ENCODE results near the gene MLLT3.
"Not testable (repeated sequence)": the region's sequence is repeated elsewhere in the genome, so short reads cannot be mapped to it uniquely, and the experiment has no call there.

MLLT3 gene

GRCh38 chr9:20593537-20593936 is 28.8 kb downstream of the MLLT3 start:
- peak; percentile 63 for FAIRE-seq

- no peak for FAIRE-seq
Measured at GRCh38 chr9:20593105-20593504, 29.2 kb downstream of the MLLT3 start.

GRCh38 chr9:20592673-20593072 is 29.6 kb downstream of the MLLT3 start:
- FAIRE-seq: peak; percentile 91

GRCh38 chr9:20591223-20591622 is 31.1 kb downstream of the MLLT3 start:
- no peak for FAIRE-seq

- FAIRE-seq: no peak
Measured at GRCh38 chr9:20584968-20585643, 37.2 kb downstream of the MLLT3 start.

GRCh38 chr9:20583088-20583487 is 39.2 kb downstream of the MLLT3 start:
- FAIRE-seq: not testable (repeated sequence)

GRCh38 chr9:20582150-20582549 is 40.1 kb downstream of the MLLT3 start:
- no peak for FAIRE-seq

GRCh38 chr9:20580673-20581072 is 41.6 kb downstream of the MLLT3 start:
- FAIRE-seq: no peak

- FAIRE-seq: no peak
Measured at GRCh38 chr9:20579524-20580314, 42.6 kb downstream of the MLLT3 start.

- FAIRE-seq: no peak
Measured at GRCh38 chr9:20573023-20573422, 49.3 kb downstream of the MLLT3 start.

GRCh38 chr9:20570756-20571155 is 51.5 kb downstream of the MLLT3 start:
- FAIRE-seq: no peak

GRCh38 chr9:20570087-20570486 is 52.2 kb downstream of the MLLT3 start:
- no peak for FAIRE-seq

GRCh38 chr9:20569525-20569924 is 52.8 kb downstream of the MLLT3 start:
- no peak for FAIRE-seq

GRCh38 chr9:20568400-20568799 is 53.9 kb downstream of the MLLT3 start:
- FAIRE-seq: no peak

GRCh38 chr9:20566401-20566800 is 55.9 kb downstream of the MLLT3 start:
- no peak for FAIRE-seq

GRCh38 chr9:20564650-20565049 is 57.6 kb downstream of the MLLT3 start:
- FAIRE-seq: no peak

GRCh38 chr9:20563917-20564316 is 58.4 kb downstream of the MLLT3 start:
- no peak for FAIRE-seq

- no peak for FAIRE-seq
Measured at GRCh38 chr9:20562051-20562450, 60.2 kb downstream of the MLLT3 start.

GRCh38 chr9:20561531-20561930 is 60.8 kb downstream of the MLLT3 start:
- no peak for FAIRE-seq

GRCh38 chr9:20559231-20559890 is 62.9 kb downstream of the MLLT3 start:
- peak; percentile 40 for FAIRE-seq

- no peak for FAIRE-seq
Measured at GRCh38 chr9:20558566-20559016, 63.7 kb downstream of the MLLT3 start.

GRCh38 chr9:20557890-20558565 is 64.3 kb downstream of the MLLT3 start:
- FAIRE-seq: no peak

- no peak for FAIRE-seq
Measured at GRCh38 chr9:20557285-20557684, 65.0 kb downstream of the MLLT3 start.
